HCT116 (cell line): ENCODE measurements around the gene CCL27. TPM values are rescaled to one million over a fixed set of nuclear protein-coding genes. Genes with fewer than 3 reads are reported as not detected.

Source experiments
- ATAC-seq: fragments of 200-7000 bp; cut with Tn5 transposase; 2 replicates; pipeline ENCODE4 v1.9.1; 2020; ENCODE audit warnings: mild to moderate bottlenecking, moderate library complexity
- BruUV-seq: library from RNA; stranded (reverse); fragments of 400-500 nt; replicated peaks from 2 replicates; lab custom pipeline; 2021; lab: Mats Ljungman, UMichigan
- CTCF ChIA-PET: fragments of 300-600 bp; sonication (Branson Sonifier 250); formaldehyde crosslinking; loops from one replicate; lab custom pipeline; 2021; ENCODE audit warnings: antibody characterized with exemption; lab: Charles Lee
- POLR2A ChIA-PET: fragments of 300-600, 350-600 bp; sonication (Branson Sonifier 250); formaldehyde crosslinking; loops from one replicate; lab custom pipeline; 2021; ENCODE audit warnings: antibody characterized with exemption; lab: Charles Lee
- RAD21 ChIA-PET, 2 experiments: fragments of 300-600 bp; sonication (Branson Sonifier 250); formaldehyde crosslinking; loops; one replicate each; lab custom pipeline; 2023; ENCODE audit warnings: low total read pairs in 2 of 2; ENCODE audit not compliant: uncharacterized antibody in 2 of 2, unreplicated experiment in 2 of 2, low non-redundant PET in 1 of 2; lab: Charles Lee
- DNase-seq: peaks from one replicate; pipeline ENCODE4 v3.0.0-alpha.2; 2010; ENCODE audit warnings: low read depth, low spot score
- H2AFZ ChIP-seq: fragments of 200-600 bp; shearing (Covaris generic), sonication (generic); 2 replicates; pipeline ENCODE4 v1.6.1; 2017; ENCODE audit warnings: low read depth, mixed run types, mixed read lengths, antibody characterized with exemption, low read length; ENCODE audit not compliant: poor library complexity, severe bottlenecking
- H3K27ac ChIP-seq: 2 replicates; pipeline ENCODE4 v1.5.1; 2012; ENCODE audit warnings: low read depth, low read length
- H3K27me3 ChIP-seq: fragments of 200-600 bp; sonication (generic); 2 replicates; pipeline ENCODE4 v1.6.1; 2016; ENCODE audit warnings: mixed run types, low read length, mixed read lengths; ENCODE audit not compliant: insufficient read depth
- H3K36me3 ChIP-seq, 2 experiments: fragments of 200-500 bp in 1 of 2; fragments of 200-600 bp in 1 of 2; sonication (Bioruptor generic) in 1 of 2; sonication (generic) in 1 of 2; 2 replicates each; pipeline versions ENCODE4 v1.5.1 to v1.6.1; 2014 to 2016; ENCODE audit warnings: low read length in 2 of 2, inconsistent platforms in 1 of 2, mixed read lengths in 1 of 2, mixed run types in 1 of 2; ENCODE audit not compliant: insufficient read depth in 2 of 2, control insufficient read depth in 1 of 2
- H3K4me1 ChIP-seq, 2 experiments: fragments of 200-600 bp in 1 of 2; sonication (generic) in 1 of 2; 2 replicates each; pipeline versions ENCODE4 v1.5.1 to v1.6.1; 2012 to 2017; ENCODE audit warnings: low read length in 2 of 2, inconsistent platforms in 1 of 2, mild to moderate bottlenecking in 1 of 2, mixed read lengths in 1 of 2, mixed run types in 1 of 2, moderate library complexity in 1 of 2; ENCODE audit not compliant: insufficient read depth in 2 of 2, control insufficient read depth in 1 of 2
- H3K4me2 ChIP-seq: fragments of 200-600 bp; sonication (generic); 2 replicates; pipeline ENCODE4 v1.6.1; 2017; ENCODE audit warnings: mixed run types, low read length, mixed read lengths
- H3K4me3 ChIP-seq, 2 experiments: fragments of 200-600 bp in 1 of 2; sonication (generic) in 1 of 2; replicated peaks in 1 of 2; 2 replicates each; pipeline ENCODE4 v1.5.1; 2011 to 2016; ENCODE audit warnings: low read length in 2 of 2, control low read depth in 1 of 2, low read depth in 1 of 2, mild to moderate bottlenecking in 1 of 2, mixed read lengths in 1 of 2, mixed run types in 1 of 2
- H3K79me2 ChIP-seq: fragments of 200-600 bp; sonication (generic); 2 replicates; pipeline ENCODE4 v1.6.1; 2017; ENCODE audit warnings: mild to moderate bottlenecking, mixed run types, low read length, moderate library complexity, mixed read lengths; ENCODE audit not compliant: insufficient read depth
- H3K9ac ChIP-seq: fragments of 200-600 bp; sonication (generic); 2 replicates; pipeline ENCODE4 v1.6.1; 2016; ENCODE audit warnings: low read length, mixed read lengths
- H3K9me2 ChIP-seq: fragments of 200-600 bp; sonication (generic), shearing (Covaris generic); 2 replicates; pipeline ENCODE4 v1.6.1; 2017; ENCODE audit warnings: mixed run types, mild to moderate bottlenecking, moderate library complexity; ENCODE audit not compliant: insufficient read depth
- H3K9me3 ChIP-seq, 2 experiments: fragments of 200-500 bp in 1 of 2; fragments of 200-600 bp in 1 of 2; sonication (Bioruptor generic) in 1 of 2; sonication (generic) in 1 of 2; 2 replicates each; pipeline ENCODE4 v1.6.1; 2014 to 2017; ENCODE audit warnings: low read length in 2 of 2, mixed read lengths in 2 of 2, inconsistent platforms in 1 of 2, low read depth in 1 of 2, mild to moderate bottlenecking in 1 of 2, mixed run types in 1 of 2, moderate library complexity in 1 of 2; ENCODE audit not compliant: control insufficient read depth in 1 of 2, insufficient read depth in 1 of 2
- H4K20me1 ChIP-seq: fragments of 200-600 bp; sonication (generic), shearing (Covaris generic); 2 replicates; pipeline ENCODE4 v1.6.1; 2017; ENCODE audit warnings: mixed run types, mild to moderate bottlenecking, moderate library complexity; ENCODE audit not compliant: insufficient read depth
- CEBPB ChIP-seq: IDR thresholded peaks from 2 replicates; pipeline ENCODE4 v1.6.1; 2012; ENCODE audit warnings: low read depth
- EGR1 ChIP-seq: IDR thresholded peaks from 2 replicates; pipeline ENCODE4 v1.6.1; 2012; ENCODE audit warnings: low read depth
- EZH2phosphoT487 ChIP-seq: fragments of 200-600 bp; IDR thresholded peaks from 2 replicates; pipeline ENCODE4 v1.6.1; 2018; ENCODE audit warnings: antibody characterized with exemption, borderline replicate concordance
- FOSL1 ChIP-seq: IDR thresholded peaks from 2 replicates; pipeline ENCODE4 v1.6.1; 2012; ENCODE audit warnings: low read depth
- POLR2AphosphoS5 ChIP-seq: IDR thresholded peaks from 2 replicates; pipeline ENCODE4 v1.6.1; 2011; ENCODE audit warnings: mild to moderate bottlenecking, low read depth, low read length, moderate library complexity
- SP1 ChIP-seq: IDR thresholded peaks from 2 replicates; pipeline ENCODE4 v1.6.1; 2012; ENCODE audit warnings: low read depth
- SRF ChIP-seq: IDR thresholded peaks from 2 replicates; pipeline ENCODE4 v1.6.1; 2012; ENCODE audit warnings: low read depth
- TCF7L2 ChIP-seq: IDR thresholded peaks from 2 replicates; pipeline ENCODE4 v1.7.0; 2011; ENCODE audit warnings: borderline replicate concordance, inconsistent platforms; ENCODE audit not compliant: insufficient read depth, insufficient read length; ENCODE audit errors: extremely low read depth
- ZFX ChIP-seq: fragments of 450-650 bp; IDR thresholded peaks from 2 replicates; pipeline ENCODE4 v1.6.1; 2017
- ZNF274 ChIP-seq: fragments of 200-500 bp; sonication (Bioruptor generic); IDR thresholded peaks from 2 replicates; pipeline ENCODE4 v1.6.1; 2014; ENCODE audit warnings: mild to moderate bottlenecking, low read depth, low read length, inconsistent platforms
- intact Hi-C: fragments of 100-400 bp; cut with micrococcal nuclease; formaldehyde crosslinking; loops from 2 replicates; pipeline ENCODE4 v1.10.0; 2022
- total RNA-seq: library from RNA; stranded (reverse); gene quantifications from one replicate; pipeline ENCODE4 v1.2.1, GENCODE V29; 2021; ENCODE audit not compliant: unreplicated experiment
- TF ChIP-seq, protein P1 (sequence below): IDR thresholded peaks from 2 replicates; pipeline ENCODE4 v1.6.1; 2011; ENCODE audit warnings: mild to moderate bottlenecking, low read length, moderate library complexity; ENCODE audit not compliant: insufficient replicate concordance; ENCODE audit errors: extremely low read depth

The CCL27 gene
- total RNA-seq, 1 experiment from 2014 or later, result 1.0 TPM

DNA sequence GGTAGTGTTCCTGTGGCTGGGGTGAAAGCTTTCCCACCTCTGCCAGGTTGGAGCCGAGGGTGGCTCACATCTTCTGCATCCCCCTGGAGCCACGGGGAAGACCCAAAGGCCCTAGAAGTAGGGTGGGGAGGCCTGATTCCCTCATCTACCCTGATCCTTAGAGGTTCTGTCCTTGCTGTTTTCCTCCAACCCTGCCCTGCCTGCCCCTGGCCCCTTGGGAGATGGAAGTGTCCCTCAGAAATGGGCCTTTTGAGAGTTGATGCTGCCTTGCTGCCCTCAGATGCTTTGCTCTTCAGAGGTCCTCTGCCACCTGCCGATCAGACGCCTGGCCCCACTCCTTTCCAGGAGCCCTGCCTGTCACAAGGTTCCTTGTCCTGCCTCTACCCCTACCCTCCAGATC lies 22.4 kb upstream of the CCL27 start:
- intact Hi-C loops, result no loop called here
- Histone ChIP-seq H3K36me3 (no peaks in the 10 kb centered on the region), H3K4me2 (no peak overlapping the region), H2AFZ (no peak overlapping the region), H3K4me1 (no peaks in the 10 kb centered on the region), H3K9ac (no peak overlapping the region), H3K9me2 (no peaks in the 10 kb centered on the region), H3K4me3 (no peak overlapping the region), H3K27me3 (no peaks in the 10 kb centered on the region), H3K27ac (no peak overlapping the region), H4K20me1 (no peaks in the 10 kb centered on the region), H3K79me2 (no peaks in the 10 kb centered on the region), H3K9me3 (no peaks in the 10 kb centered on the region)
- ATAC-seq (no peak), DNase-seq (no peak)
- POLR2A ChIA-PET, result interaction anchor here (0.6 kb wide), 1 partner anchor 13 kb away, joined by 7 read pairs; no protein-coding TSS in a partner anchor
- no TSS peak for BruUV-seq
- RAD21 ChIA-PET, result no interaction called here
- CTCF ChIA-PET, result interaction anchor here (1.4 kb wide), 1 partner anchor 14 kb away, joined by 3 read pairs; no protein-coding TSS in a partner anchor
- TF ChIP-seq EGR1, result no peak
- TF ChIP-seq SRF, result no peak
- no peak for TF ChIP-seq ZFX
- TF ChIP-seq SP1, result no peak
- TF ChIP-seq POLR2AphosphoS5, result no peak
- TF ChIP-seq FOSL1, result no peak

GRCh38 chr9:34684145-34684544 lies 21.7 kb upstream of the CCL27 start:
- Histone ChIP-seq H3K79me2 (no peaks in the 10 kb centered on the region), H2AFZ (no peak overlapping the region), H4K20me1 (no peaks in the 10 kb centered on the region), H3K4me2 (no peak overlapping the region), H3K36me3 (no peaks in the 10 kb centered on the region), H3K9ac (no peak overlapping the region), H3K9me3 (no peaks in the 10 kb centered on the region), H3K4me1 (no peaks in the 10 kb centered on the region), H3K27me3 (no peaks in the 10 kb centered on the region), H3K27ac (no peak overlapping the region), H3K9me2 (no peaks in the 10 kb centered on the region), H3K4me3 (no peak overlapping the region)
- TF ChIP-seq ZNF274 (no peak), TCF7L2 (no peak), POLR2AphosphoS5 (no peak), EZH2phosphoT487 (no peak), ZFX (no peak), CEBPB (no peak), SP1 (no peak), EGR1 (no peak)
- TF ChIP-seq, protein P1, sequence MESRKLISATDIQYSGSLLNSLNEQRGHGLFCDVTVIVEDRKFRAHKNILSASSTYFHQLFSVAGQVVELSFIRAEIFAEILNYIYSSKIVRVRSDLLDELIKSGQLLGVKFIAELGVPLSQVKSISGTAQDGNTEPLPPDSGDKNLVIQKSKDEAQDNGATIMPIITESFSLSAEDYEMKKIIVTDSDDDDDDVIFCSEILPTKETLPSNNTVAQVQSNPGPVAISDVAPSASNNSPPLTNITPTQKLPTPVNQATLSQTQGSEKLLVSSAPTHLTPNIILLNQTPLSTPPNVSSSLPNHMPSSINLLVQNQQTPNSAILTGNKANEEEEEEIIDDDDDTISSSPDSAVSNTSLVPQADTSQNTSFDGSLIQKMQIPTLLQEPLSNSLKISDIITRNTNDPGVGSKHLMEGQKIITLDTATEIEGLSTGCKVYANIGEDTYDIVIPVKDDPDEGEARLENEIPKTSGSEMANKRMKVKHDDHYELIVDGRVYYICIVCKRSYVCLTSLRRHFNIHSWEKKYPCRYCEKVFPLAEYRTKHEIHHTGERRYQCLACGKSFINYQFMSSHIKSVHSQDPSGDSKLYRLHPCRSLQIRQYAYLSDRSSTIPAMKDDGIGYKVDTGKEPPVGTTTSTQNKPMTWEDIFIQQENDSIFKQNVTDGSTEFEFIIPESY, result no peak
- no TSS peak for BruUV-seq
- POLR2A ChIA-PET, result no interaction called here
- no peak for DNase-seq
- RAD21 ChIA-PET, result no interaction called here
- intact Hi-C loops, result no loop called here
- CTCF ChIA-PET, result interaction anchor here (1.4 kb wide), 1 partner anchor 15 kb away, joined by 3 read pairs; no protein-coding TSS in a partner anchor
- no peak for ATAC-seq
